Measurements from ENCODE around the gene EMC1. TPM values are rescaled to one million over a fixed set of nuclear protein-coding genes. Genes with fewer than 3 reads are reported as not detected.

The EMC1 gene
- total RNA-seq, 2 experiments from 2014 or later = 21.9 to 22.2 TPM

GRCh38 chr1:19179597-19180264, 71.6 kb downstream of the EMC1 start:
- H3K36me3 Mint-ChIP-seq (ENCODE audit: low read depth) = peaks cover 98% of the 10 kb centered on the region
- POLR2A ChIA-PET = interaction anchor here (0.6 to 1.7 kb wide), 9 partner anchors 9 to 451 kb away, joined by 3 to 7 read pairs (median 4); partner anchors contain the start of gene UBR4
- peak; percentile 30 for TF ChIP-seq CTCF (IDR thresholded peaks at IDR 0.05)
- Histone ChIP-seq H3K27ac (ENCODE audit: low read depth in 1 of 2, low read length in 2 of 2) (peak overlapping the region; percentile 7 to 35), H3K36me3 (ENCODE audit: insufficient read depth, low read length) (peaks cover 74% of the 10 kb centered on the region), H3K4me3 (ENCODE audit: low read length) (no peak overlapping the region), H3K27me3 (ENCODE audit: control insufficient read depth in 1 of 2, insufficient read depth in 2 of 2, low read length in 2 of 2) (no peaks in the 10 kb centered on the region), H3K4me1 (ENCODE audit: insufficient read depth, low read length) (peaks cover 15% of the 10 kb centered on the region), H3K9me3 (ENCODE audit: control insufficient read depth in 1 of 2, insufficient read depth in 1 of 2, low read length in 2 of 2) (no peaks in the 10 kb centered on the region)
- DNase-seq (peak in 9 of 14 experiments; percentile 7 to 66 (median 28)), ATAC-seq (ENCODE audit: poor library complexity) (peak; percentile 90)
- no peaks in the 10 kb centered on the region for H3K27me3 Mint-ChIP-seq
- peaks cover 36% of the 10 kb centered on the region for H3K4me1 Mint-ChIP-seq (ENCODE audit: low read depth)
- peak overlapping the region; percentile 61 for H3K27ac Mint-ChIP-seq
- no peaks in the 10 kb centered on the region for H3K9me3 Mint-ChIP-seq
- peak overlapping the region; percentile 38 for H3K4me3 Mint-ChIP-seq
- intact Hi-C loops (cut with DNase I, micrococcal nuclease) = loop anchor here (1.0 to 10.0 kb wide), 3 partner anchors 61 to 475 kb away; no protein-coding TSS in a partner anchor
- CTCF ChIA-PET = interaction anchor here (0.6 to 1.4 kb wide), 4 partner anchors 26 to 703 kb away, joined by 3 to 10 read pairs (median 4); partner anchors contain the start of gene OTUD3

- TF ChIP-seq CTCF (IDR thresholded peaks at IDR 0.05) = no peak
- ATAC-seq (ENCODE audit: poor library complexity) (no peak), DNase-seq (no peak)
- no peaks in the 10 kb centered on the region for H3K9me3 Mint-ChIP-seq
- CTCF ChIA-PET = interaction anchor here (1.4 kb wide), 1 partner anchor 62 kb away, joined by 10 read pairs; no protein-coding TSS in a partner anchor
- Histone ChIP-seq H3K4me3 (ENCODE audit: low read length) (no peak overlapping the region), H3K9me3 (ENCODE audit: control insufficient read depth in 1 of 2, insufficient read depth in 1 of 2, low read length in 2 of 2) (no peaks in the 10 kb centered on the region), H3K27ac (ENCODE audit: low read depth in 1 of 2, low read length in 2 of 2) (no peak overlapping the region), H3K36me3 (ENCODE audit: insufficient read depth, low read length) (peaks cover 74% of the 10 kb centered on the region), H3K27me3 (ENCODE audit: control insufficient read depth in 1 of 2, insufficient read depth in 2 of 2, low read length in 2 of 2) (no peaks in the 10 kb centered on the region), H3K4me1 (ENCODE audit: insufficient read depth, low read length) (peaks cover 15% of the 10 kb centered on the region)
- POLR2A ChIA-PET = interaction anchor here (0.6 to 1.7 kb wide), 9 partner anchors 8 to 131 kb away, joined by 3 to 7 read pairs (median 4); partner anchors contain the start of gene UBR4
- peaks cover 98% of the 10 kb centered on the region for H3K36me3 Mint-ChIP-seq (ENCODE audit: low read depth)
- H3K27me3 Mint-ChIP-seq = no peaks in the 10 kb centered on the region
- intact Hi-C loops (cut with DNase I, micrococcal nuclease) = loop anchor here (1.0 to 2.0 kb wide), 2 partner anchors 62 kb away; no protein-coding TSS in a partner anchor
- H3K4me1 Mint-ChIP-seq (ENCODE audit: low read depth) = peaks cover 36% of the 10 kb centered on the region
- no peak overlapping the region for H3K4me3 Mint-ChIP-seq
- peak overlapping the region; percentile 61 for H3K27ac Mint-ChIP-seq
Observed at GRCh38 chr1:19178734-19179398, 72.5 kb downstream of the EMC1 start.

GRCh38 chr1:19177811-19178210, 73.5 kb downstream of the EMC1 start:
- no peak overlapping the region for H3K4me3 Mint-ChIP-seq
- ChIA-PET POLR2A (interaction anchor here (0.8 kb wide), 2 partner anchors 31 to 33 kb away, joined by 3 to 4 read pairs; partner anchors contain the start of gene UBR4), CTCF (interaction anchor here (0.8 kb wide), 1 partner anchor 64 kb away, joined by 3 read pairs; no protein-coding TSS in a partner anchor)
- no peak for TF ChIP-seq CTCF (IDR thresholded peaks at IDR 0.05)
- H3K27me3 Mint-ChIP-seq = no peaks in the 10 kb centered on the region
- H3K36me3 Mint-ChIP-seq (ENCODE audit: low read depth) = peaks cover 98% of the 10 kb centered on the region
- H3K4me1 Mint-ChIP-seq (ENCODE audit: low read depth) = peaks cover 36% of the 10 kb centered on the region
- intact Hi-C loops (cut with DNase I, micrococcal nuclease) = loop anchor here in 1 of 2 experiments (2.0 kb wide), 1 partner anchor 63 kb away; no protein-coding TSS in a partner anchor
- DNase-seq (no peak), ATAC-seq (ENCODE audit: poor library complexity) (no peak)
- Histone ChIP-seq H3K36me3 (ENCODE audit: insufficient read depth, low read length) (peaks cover 75% of the 10 kb centered on the region), H3K27ac (ENCODE audit: low read depth in 1 of 2, low read length in 2 of 2) (no peak overlapping the region), H3K27me3 (ENCODE audit: control insufficient read depth in 1 of 2, insufficient read depth in 2 of 2, low read length in 2 of 2) (no peaks in the 10 kb centered on the region), H3K9me3 (ENCODE audit: control insufficient read depth in 1 of 2, insufficient read depth in 1 of 2, low read length in 2 of 2) (no peaks in the 10 kb centered on the region), H3K4me1 (ENCODE audit: insufficient read depth, low read length) (peaks cover 15% of the 10 kb centered on the region), H3K4me3 (ENCODE audit: low read length) (no peak overlapping the region)
- H3K9me3 Mint-ChIP-seq = no peaks in the 10 kb centered on the region
- no peak overlapping the region for H3K27ac Mint-ChIP-seq

Data from CD4-positive, alpha-beta T cell (primary cell).